Measurements from ENCODE around the gene COL4A5. TPM values are rescaled to one million over a fixed set of nuclear protein-coding genes. Genes with fewer than 3 reads are reported as not detected.
"Not testable (repeated sequence)": the region's sequence is repeated elsewhere in the genome, so short reads cannot be mapped to it uniquely, and the experiment has no call there.

Gene COL4A5
- total RNA-seq, 1 donor from 2014 or later = 14.3 TPM

GRCh38 chrX:108447303-108447702 lies 7.7 kb downstream of the COL4A5 start:
- no peak for FAIRE-seq

DNA sequence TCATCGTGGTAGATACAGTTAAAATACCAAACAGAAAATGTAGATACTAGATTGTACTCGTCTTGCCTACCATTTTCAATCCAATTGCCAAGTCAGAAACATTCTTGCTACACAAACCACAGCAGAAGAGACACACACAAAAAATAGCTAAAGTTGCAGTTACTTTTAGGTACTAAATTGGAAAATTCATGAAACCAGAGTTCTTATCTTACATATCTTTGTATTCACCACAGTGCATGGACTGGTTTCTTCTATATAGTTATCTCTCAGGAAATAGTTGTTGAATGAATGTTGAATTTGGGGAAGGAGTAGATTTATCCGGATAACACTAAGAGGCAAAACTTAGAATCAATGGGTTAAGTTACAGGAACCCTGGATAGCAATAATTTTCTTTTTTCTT lies 14.2 kb downstream of the COL4A5 start:
- FAIRE-seq = no peak
- DNase-seq (ENCODE audit: low spot score in 2 of 2) = no peak

More at GRCh38 chrX:108447303-108447702, 7.7 kb downstream of the COL4A5 start:
- DNase-seq (ENCODE audit: low spot score in 2 of 2) = no peak

- no peak for DNase-seq (ENCODE audit: low spot score in 2 of 2)
- no peak for FAIRE-seq
These were observed 17.4 kb downstream of the COL4A5 start for GRCh38 chrX:108456971-108457477.

DNA sequence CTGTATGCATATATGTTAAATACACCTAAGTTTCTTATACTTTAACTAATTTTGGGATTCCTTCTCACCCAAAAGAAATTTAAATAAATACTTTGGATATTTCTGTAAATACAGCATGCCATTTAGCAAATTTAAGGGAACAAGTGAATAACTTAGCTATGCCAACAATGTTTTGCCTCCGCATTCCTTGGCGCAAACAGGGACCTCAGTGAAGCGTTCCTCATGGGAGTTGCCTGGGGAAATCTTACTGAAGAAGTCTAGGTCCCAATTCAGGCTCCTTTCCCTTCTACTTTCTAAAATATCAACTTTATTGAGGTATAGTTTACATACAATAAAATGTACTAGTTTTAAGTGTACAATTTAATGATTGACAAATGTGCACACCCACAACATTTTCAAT lies 25.0 kb downstream of the COL4A5 start:
- DNase-seq (ENCODE audit: low spot score in 2 of 2) = no peak
- FAIRE-seq = no peak

- no peak for FAIRE-seq
- DNase-seq (ENCODE audit: low spot score in 2 of 2) = no peak
These were observed 28.8 kb downstream of the COL4A5 start for GRCh38 chrX:108468486-108468885.

- FAIRE-seq (no peak), DNase-seq (ENCODE audit: low spot score in 2 of 2) (no peak)
These were observed 34.3 kb downstream of the COL4A5 start for GRCh38 chrX:108473979-108474378.

- not testable (repeated sequence) for FAIRE-seq; DNase-seq (ENCODE audit: low spot score in 2 of 2)
These were observed 41.9 kb downstream of the COL4A5 start for GRCh38 chrX:108481528-108481927.

DNA sequence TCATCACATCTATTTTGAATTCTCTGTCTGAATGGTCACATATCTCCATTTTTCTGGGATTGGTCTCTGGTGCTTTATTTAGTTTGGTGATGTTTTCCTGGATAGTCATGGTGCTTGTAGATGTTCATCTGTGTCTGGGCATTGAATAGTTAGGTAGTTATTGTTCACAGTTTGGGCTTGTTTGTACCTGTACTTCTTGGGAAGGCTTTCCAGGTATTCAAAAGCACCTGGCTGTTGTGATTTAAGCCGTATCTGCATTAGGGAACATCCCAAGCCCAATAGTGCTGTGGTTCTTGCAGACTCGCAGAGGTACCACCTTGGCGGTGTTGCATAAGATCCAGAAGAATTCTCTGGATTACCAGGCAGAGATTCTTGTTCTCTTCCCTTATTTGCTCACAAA lies 44.6 kb downstream of the COL4A5 start:
- no peak for FAIRE-seq
- DNase-seq (ENCODE audit: low spot score in 2 of 2) = no peak

DNA sequence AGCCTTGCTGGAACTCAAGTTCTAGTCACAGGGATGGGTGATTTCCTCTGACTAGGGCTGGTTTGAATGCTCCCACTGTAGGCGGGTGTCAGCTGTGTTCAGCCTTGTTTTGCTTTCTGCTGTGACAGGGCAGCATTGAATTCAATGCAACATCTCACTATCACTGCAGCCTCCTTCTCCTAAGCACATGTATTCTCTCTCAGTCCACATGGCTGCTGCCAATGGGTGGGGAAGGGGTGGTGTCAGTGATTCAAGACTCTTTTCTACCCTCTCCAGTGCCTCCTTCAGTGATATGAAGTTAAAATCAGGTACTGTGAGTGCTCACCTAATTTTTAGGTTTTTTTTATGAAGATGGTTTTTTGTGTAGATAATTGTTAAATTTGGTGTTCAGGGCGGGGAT lies 46.3 kb downstream of the COL4A5 start:
- no peak for FAIRE-seq

DNA sequence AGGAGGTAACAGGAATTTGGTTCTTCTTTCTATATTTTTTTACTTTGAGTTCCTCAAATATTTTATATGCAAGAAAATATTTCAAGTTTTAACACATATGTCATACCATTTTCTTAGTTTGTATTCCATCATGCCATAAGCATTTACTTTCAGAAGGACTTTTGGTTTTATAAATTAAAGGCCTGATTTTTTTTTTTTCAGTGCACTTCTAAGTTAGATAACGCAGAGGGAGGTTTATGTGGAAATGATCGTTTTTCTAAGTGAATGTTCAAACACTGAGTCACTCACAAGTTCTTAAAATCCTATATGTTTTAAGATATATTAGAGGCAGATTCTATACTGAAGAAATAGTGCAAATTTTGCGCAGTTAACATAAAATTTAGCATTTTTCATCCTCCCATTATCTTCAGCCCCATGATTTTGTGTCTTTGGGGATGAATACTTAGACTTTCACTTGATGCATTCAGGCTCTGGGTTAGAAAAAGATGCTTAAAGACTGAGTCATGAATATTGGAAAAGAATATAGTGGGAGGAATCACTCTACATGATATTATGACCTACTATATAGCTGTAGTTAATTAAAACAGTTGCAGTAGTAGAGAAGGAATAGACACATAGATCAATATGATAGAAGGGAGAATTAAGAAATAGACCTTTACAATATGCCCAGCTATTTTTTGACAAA lies 54.9 kb downstream of the COL4A5 start:
- FAIRE-seq = no peak
- no peak for DNase-seq (ENCODE audit: low spot score in 2 of 2)

More for the DNA sequence above, 46.3 kb downstream of the COL4A5 start:
- no peak for DNase-seq (ENCODE audit: low spot score in 2 of 2)

DNA sequence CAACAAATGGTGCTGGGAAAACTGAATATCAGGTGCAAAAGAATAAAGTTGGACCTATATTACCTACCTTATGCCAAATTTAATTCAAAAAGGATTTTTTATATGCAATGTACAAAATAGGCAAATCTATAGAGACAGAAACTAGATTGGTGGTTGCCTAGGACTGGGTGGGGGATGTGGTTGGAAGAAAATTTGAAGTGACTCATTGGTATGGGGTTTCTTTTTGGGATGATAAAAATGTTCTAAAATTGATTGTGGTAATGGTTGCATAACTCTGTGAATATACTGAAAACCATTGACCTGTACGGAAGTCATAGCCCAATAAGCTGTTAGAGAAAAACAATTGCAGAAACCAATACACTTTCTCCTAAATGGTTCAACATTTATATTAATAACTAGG lies 72.1 kb downstream of the COL4A5 start:
- no peak for FAIRE-seq
- DNase-seq (ENCODE audit: low spot score in 2 of 2) = no peak

DNA sequence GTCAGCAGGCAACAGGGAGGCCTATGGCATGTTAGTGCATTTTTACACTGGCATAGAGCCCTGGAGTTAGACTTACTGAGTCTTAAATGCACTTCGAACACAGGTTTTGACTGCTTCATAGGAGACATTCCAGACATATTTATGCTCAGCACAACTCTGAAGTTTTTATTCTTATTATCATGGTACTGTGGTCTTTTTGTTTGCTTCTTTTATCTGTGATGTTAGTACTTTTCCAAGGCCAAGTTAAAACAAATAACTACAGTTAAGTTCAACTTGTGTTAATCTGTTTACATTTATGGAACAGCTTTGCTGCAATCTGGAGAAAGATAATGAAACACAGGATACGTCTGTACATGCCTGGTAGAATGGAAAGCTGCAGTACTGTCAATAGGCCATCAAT lies 76.5 kb downstream of the COL4A5 start:
- FAIRE-seq (no peak), DNase-seq (ENCODE audit: low spot score in 2 of 2) (no peak)

DNA sequence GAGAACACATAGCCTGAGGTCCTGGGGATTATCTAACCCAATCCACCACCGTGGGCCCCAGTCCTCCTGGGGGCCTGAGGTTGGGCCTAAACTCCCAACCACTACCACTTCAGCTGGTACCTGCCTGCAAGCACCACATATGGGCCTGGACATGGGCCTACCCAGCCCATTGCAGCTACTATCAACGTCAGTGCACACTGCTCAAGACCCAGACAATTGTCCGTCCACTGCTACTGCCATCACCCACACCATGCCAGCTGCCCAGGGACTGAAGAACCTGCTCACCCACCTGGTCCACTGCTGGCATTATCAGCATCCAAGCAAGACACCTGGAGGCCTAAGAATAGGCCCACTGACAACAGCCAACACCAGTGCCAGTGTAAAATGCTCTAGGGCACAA lies 88.1 kb downstream of the COL4A5 start:
- DNase-seq (ENCODE audit: low spot score in 2 of 2) (no peak), FAIRE-seq (no peak)

GRCh38 chrX:108537005-108537404 lies 97.4 kb downstream of the COL4A5 start:
- DNase-seq (ENCODE audit: low spot score in 2 of 2) = no peak
- FAIRE-seq = peak; percentile 80

GRCh38 chrX:108541286-108541685 lies 101.6 kb downstream of the COL4A5 start:
- FAIRE-seq = no peak
- no peak for DNase-seq (ENCODE audit: low spot score in 2 of 2)

DNA sequence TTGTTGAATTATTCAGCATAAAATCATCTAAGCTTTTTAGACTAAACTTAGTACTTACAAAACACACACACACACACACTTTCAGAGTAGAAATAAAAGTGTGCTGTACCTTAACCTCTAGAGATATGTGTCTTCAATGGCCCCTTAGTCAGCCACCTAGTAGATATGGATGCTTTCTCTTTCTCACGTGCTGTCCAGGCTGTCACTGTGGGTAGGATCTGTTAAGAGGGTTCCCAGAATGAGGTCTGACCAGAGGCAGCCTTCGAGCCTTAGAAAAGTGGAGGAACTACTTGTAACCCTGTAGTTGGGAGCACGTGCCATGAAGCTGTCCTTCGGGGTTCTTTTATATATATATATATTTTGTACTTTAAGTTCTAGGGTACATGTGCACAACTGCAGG lies 117.9 kb downstream of the COL4A5 start:
- DNase-seq (ENCODE audit: low spot score in 2 of 2) (no peak), FAIRE-seq (no peak)

DNA sequence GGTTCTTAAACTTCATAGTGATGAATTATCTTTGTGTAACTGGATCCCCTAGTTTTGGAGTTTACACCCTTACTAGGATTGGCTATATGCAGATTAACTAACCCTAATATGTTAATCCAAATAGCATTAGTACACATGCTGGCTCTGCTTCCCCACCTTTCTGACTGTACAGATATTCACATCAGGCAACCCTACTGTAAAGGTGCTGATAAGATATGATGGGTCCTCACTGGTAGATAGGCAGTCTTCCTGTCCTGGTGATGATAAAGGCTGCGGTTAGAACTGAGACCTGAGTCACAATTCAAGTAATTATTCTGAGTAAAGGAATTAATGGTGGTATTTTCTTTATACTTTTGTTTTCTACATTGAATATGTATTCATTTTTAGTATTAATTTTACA lies 118.6 kb downstream of the COL4A5 start:
- no peak for DNase-seq (ENCODE audit: low spot score in 2 of 2)
- FAIRE-seq = no peak

- FAIRE-seq = no peak
- DNase-seq (ENCODE audit: low spot score in 2 of 2) = no peak
These were observed 133.5 kb downstream of the COL4A5 start for GRCh38 chrX:108573136-108573535.

GRCh38 chrX:108582151-108582550 lies 142.5 kb downstream of the COL4A5 start:
- DNase-seq (ENCODE audit: low spot score in 2 of 2) (peak in 1 of 2 donors; percentile 6), FAIRE-seq (peak; percentile 74)

- DNase-seq (ENCODE audit: low spot score in 2 of 2) = no peak
- no peak for FAIRE-seq
These were observed 145.1 kb downstream of the COL4A5 start for GRCh38 chrX:108584617-108585211.

DNA sequence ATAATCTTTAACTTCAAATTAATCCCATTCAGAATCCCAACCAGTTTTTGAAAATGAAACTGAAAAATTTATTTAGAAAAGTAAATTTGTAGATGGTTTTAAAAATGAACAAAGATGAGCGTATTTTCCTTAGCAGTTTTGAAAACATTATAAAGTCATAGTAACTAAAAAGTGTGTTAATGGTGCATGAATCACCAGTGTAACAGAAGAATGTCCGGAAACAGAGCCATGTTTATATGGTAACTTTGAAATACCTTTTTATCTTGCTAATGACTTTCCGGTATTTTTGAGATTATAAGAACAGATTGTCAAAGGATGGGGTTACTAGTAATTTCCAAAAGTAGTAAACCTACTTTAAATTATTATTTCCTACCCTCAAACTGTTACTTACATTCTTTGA lies 150.9 kb downstream of the COL4A5 start:
- no peak for FAIRE-seq
- no peak for DNase-seq (ENCODE audit: low spot score in 2 of 2)

DNA sequence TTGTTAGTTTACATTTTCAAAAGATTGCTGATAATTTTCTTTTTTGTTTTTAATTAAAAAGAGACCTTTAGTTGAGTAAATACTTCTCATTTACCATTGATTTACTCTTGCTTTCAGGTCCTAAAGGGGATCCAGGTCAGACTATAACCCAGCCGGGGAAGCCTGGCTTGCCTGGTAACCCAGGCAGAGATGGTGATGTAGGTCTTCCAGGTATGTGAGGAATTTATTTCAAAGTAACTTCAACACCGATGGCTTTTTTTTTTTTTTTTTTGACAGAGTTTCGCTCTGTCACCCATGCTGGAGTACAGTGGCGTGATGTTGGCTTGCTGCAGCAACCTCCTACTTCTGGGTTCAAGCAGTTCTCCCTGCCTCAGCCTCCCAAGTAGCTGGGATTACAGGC lies 161.6 kb downstream of the COL4A5 start:
- FAIRE-seq = no peak

More for the DNA sequence above, 161.6 kb downstream of the COL4A5 start:
- no peak for DNase-seq (ENCODE audit: low spot score in 2 of 2)
